Immature natural killer cell (primary cell): Measurements from ENCODE around the gene FRAT1. TPM values are rescaled to one million over a fixed set of nuclear protein-coding genes. Genes with fewer than 3 reads are reported as not detected.
A peak's percentile ranks its signal among the peaks of the same experiment; 100 is the strongest.

ENCODE experiments used
- DNase-seq, 3 donors: peaks; one replicate each; pipeline ENCODE4 v3.0.0; 2022; ENCODE audit warnings: mixed read lengths in 1 of 3
- H3K27ac Mint-ChIP-seq, 6 donors: one replicate each; pipeline ENCODE4 v1.8.0; 2020; ENCODE audit warnings: mixed read lengths in 6 of 6, mild to moderate bottlenecking in 5 of 6, inconsistent platforms in 4 of 6, moderate library complexity in 3 of 6
- H3K27me3 Mint-ChIP-seq, 3 donors: one replicate each; pipeline ENCODE4 v1.8.0; 2020 to 2021; ENCODE audit warnings: low read depth in 3 of 3, mild to moderate bottlenecking in 3 of 3, mixed read lengths in 3 of 3, moderate library complexity in 3 of 3, inconsistent platforms in 1 of 3
- H3K36me3 Mint-ChIP-seq, 3 donors: one replicate each; pipeline ENCODE4 v1.8.0; 2020; ENCODE audit warnings: mixed read lengths in 3 of 3, inconsistent platforms in 2 of 3, mild to moderate bottlenecking in 2 of 3
- H3K4me1 Mint-ChIP-seq, 2 donors: one replicate each; pipeline ENCODE4 v1.8.0; 2020; ENCODE audit warnings: inconsistent platforms in 2 of 2, mild to moderate bottlenecking in 2 of 2, mixed read lengths in 2 of 2, moderate library complexity in 1 of 2
- H3K4me3 Mint-ChIP-seq, 5 donors: one replicate each; pipeline ENCODE4 v1.8.0; 2020; ENCODE audit warnings: mild to moderate bottlenecking in 5 of 5, mixed read lengths in 5 of 5, inconsistent platforms in 3 of 5, moderate library complexity in 3 of 5
- H3K9me3 Mint-ChIP-seq, 6 donors: one replicate each; pipeline ENCODE4 v1.8.0; 2020; ENCODE audit warnings: mild to moderate bottlenecking in 6 of 6, mixed read lengths in 6 of 6, inconsistent platforms in 4 of 6, moderate library complexity in 3 of 6
- polyA plus RNA-seq, 3 donors: library from polyadenylated mRNA; unstranded; fragments of 300-500 nt; fragmentation: Illumina TruSeq; gene quantifications; one replicate each; pipeline ENCODE4 v1.2.3, GENCODE V29; 2021

Gene FRAT1
- polyA plus RNA-seq, 3 donors from 2014 or later, result 8.0 to 15.2 (median 8.1) TPM

- Mint-ChIP-seq H3K4me1 (peaks cover 20 to 24% of the 10 kb centered on the region in 2 donors), H3K9me3 (no peaks in the 10 kb centered on the region), H3K36me3 (peaks cover 0 to 5% (median 0%) of the 10 kb centered on the region in 3 donors), H3K4me3 (peak overlapping the region; percentile 44 to 72 (median 64)), H3K27me3 (peaks cover 0 to 3% (median 0%) of the 10 kb centered on the region in 3 donors), H3K27ac (peak overlapping the region; percentile 79 to 93 (median 86))
- peak; percentile 83 to 85 (median 84) for DNase-seq
These were observed 37.3 kb downstream of the FRAT1 start for GRCh38 chr10:97356318-97356914.

- H3K4me1 Mint-ChIP-seq, result peaks cover 20 to 24% of the 10 kb centered on the region in 2 donors
- H3K27ac Mint-ChIP-seq, result peak overlapping the region in 5 of 6 donors; percentile 79 to 93 (median 88)
- no peaks in the 10 kb centered on the region for H3K9me3 Mint-ChIP-seq
- no peak for DNase-seq
- peaks cover 0 to 5% (median 0%) of the 10 kb centered on the region in 3 donors for H3K36me3 Mint-ChIP-seq
- peaks cover 0 to 3% (median 0%) of the 10 kb centered on the region in 3 donors for H3K27me3 Mint-ChIP-seq
- no peak overlapping the region for H3K4me3 Mint-ChIP-seq
These were observed 37.8 kb downstream of the FRAT1 start for GRCh38 chr10:97356918-97357317.

- no peak for DNase-seq
- Mint-ChIP-seq H3K4me1 (peaks cover 20 to 24% of the 10 kb centered on the region in 2 donors), H3K27me3 (peaks cover 0 to 3% (median 0%) of the 10 kb centered on the region in 3 donors), H3K4me3 (no peak overlapping the region), H3K9me3 (no peaks in the 10 kb centered on the region), H3K36me3 (peaks cover 0 to 8% (median 3%) of the 10 kb centered on the region in 3 donors), H3K27ac (peak overlapping the region in 5 of 6 donors; percentile 9 to 71 (median 50))
These were observed 39.3 kb downstream of the FRAT1 start for GRCh38 chr10:97358349-97358748.

- H3K4me1 Mint-ChIP-seq, result peaks cover 20 to 24% of the 10 kb centered on the region in 2 donors
- H3K9me3 Mint-ChIP-seq, result no peaks in the 10 kb centered on the region
- H3K27ac Mint-ChIP-seq, result peak overlapping the region; percentile 9 to 82 (median 60)
- peaks cover 0 to 8% (median 3%) of the 10 kb centered on the region in 3 donors for H3K36me3 Mint-ChIP-seq
- no peak for DNase-seq
- peaks cover 0 to 3% (median 0%) of the 10 kb centered on the region in 3 donors for H3K27me3 Mint-ChIP-seq
- H3K4me3 Mint-ChIP-seq, result no peak overlapping the region
These were observed 39.7 kb downstream of the FRAT1 start for GRCh38 chr10:97358781-97359180.

GRCh38 chr10:97360705-97361536 is 41.9 kb downstream of the FRAT1 start:
- Mint-ChIP-seq H3K9me3 (no peaks in the 10 kb centered on the region), H3K4me3 (no peak overlapping the region), H3K27ac (peak overlapping the region in 1 of 6 donors; percentile 34), H3K4me1 (peaks cover 14 to 17% of the 10 kb centered on the region in 2 donors), H3K27me3 (peaks cover 0 to 2% (median 0%) of the 10 kb centered on the region in 3 donors), H3K36me3 (peaks cover 0 to 24% (median 9%) of the 10 kb centered on the region in 3 donors)
- DNase-seq, result no peak

GRCh38 chr10:97361537-97361901 is 42.4 kb downstream of the FRAT1 start:
- H3K27me3 Mint-ChIP-seq, result peaks cover 0 to 2% (median 0%) of the 10 kb centered on the region in 3 donors
- H3K27ac Mint-ChIP-seq, result no peak overlapping the region
- peaks cover 8 to 11% of the 10 kb centered on the region in 2 donors for H3K4me1 Mint-ChIP-seq
- DNase-seq, result no peak
- H3K36me3 Mint-ChIP-seq, result peaks cover 0 to 24% (median 9%) of the 10 kb centered on the region in 3 donors
- H3K4me3 Mint-ChIP-seq, result no peak overlapping the region
- no peaks in the 10 kb centered on the region for H3K9me3 Mint-ChIP-seq

- H3K27ac Mint-ChIP-seq, result no peak overlapping the region
- no peak overlapping the region for H3K4me3 Mint-ChIP-seq
- H3K9me3 Mint-ChIP-seq, result no peaks in the 10 kb centered on the region
- no peak for DNase-seq
- peaks cover 0 to 29% (median 9%) of the 10 kb centered on the region in 3 donors for H3K36me3 Mint-ChIP-seq
- H3K27me3 Mint-ChIP-seq, result peaks cover 0 to 2% (median 0%) of the 10 kb centered on the region in 3 donors
- H3K4me1 Mint-ChIP-seq, result peaks cover under 1 to 2% of the 10 kb centered on the region in 2 donors
These were observed 43.4 kb downstream of the FRAT1 start for GRCh38 chr10:97362310-97363033.

- H3K27ac Mint-ChIP-seq, result no peak overlapping the region
- H3K36me3 Mint-ChIP-seq, result peaks cover 0 to 29% (median 9%) of the 10 kb centered on the region in 3 donors
- no peak overlapping the region for H3K4me3 Mint-ChIP-seq
- no peaks in the 10 kb centered on the region for H3K9me3 Mint-ChIP-seq
- DNase-seq, result no peak
- peaks cover 0 to 2% (median 0%) of the 10 kb centered on the region in 3 donors for H3K27me3 Mint-ChIP-seq
- no peaks in the 10 kb centered on the region for H3K4me1 Mint-ChIP-seq
These were observed 44.0 kb downstream of the FRAT1 start for GRCh38 chr10:97363071-97363470.

GRCh38 chr10:97365761-97366351 is 46.8 kb downstream of the FRAT1 start:
- Mint-ChIP-seq H3K4me1 (no peaks in the 10 kb centered on the region), H3K9me3 (no peaks in the 10 kb centered on the region), H3K36me3 (peaks cover 0 to 27% (median 9%) of the 10 kb centered on the region in 3 donors), H3K27ac (no peak overlapping the region), H3K27me3 (peaks cover 0 to 6% (median 4%) of the 10 kb centered on the region in 3 donors), H3K4me3 (no peak overlapping the region)
- no peak for DNase-seq

GRCh38 chr10:97366572-97366971 is 47.5 kb downstream of the FRAT1 start:
- Mint-ChIP-seq H3K36me3 (peaks cover 4 to 32% (median 9%) of the 10 kb centered on the region in 3 donors), H3K4me1 (no peaks in the 10 kb centered on the region), H3K4me3 (no peak overlapping the region), H3K27me3 (peaks cover 0 to 7% (median 6%) of the 10 kb centered on the region in 3 donors), H3K9me3 (no peaks in the 10 kb centered on the region), H3K27ac (no peak overlapping the region)
- no peak for DNase-seq

- peaks cover 9 to 34% (median 9%) of the 10 kb centered on the region in 3 donors for H3K36me3 Mint-ChIP-seq
- H3K27ac Mint-ChIP-seq, result no peak overlapping the region
- no peaks in the 10 kb centered on the region for H3K4me1 Mint-ChIP-seq
- peaks cover 0 to 7% (median 6%) of the 10 kb centered on the region in 3 donors for H3K27me3 Mint-ChIP-seq
- H3K9me3 Mint-ChIP-seq, result no peaks in the 10 kb centered on the region
- DNase-seq, result no peak
- H3K4me3 Mint-ChIP-seq, result no peak overlapping the region
These were observed 48.1 kb downstream of the FRAT1 start for GRCh38 chr10:97367126-97367649.
